BLaER1 treated with 17β-estradiol and CSF1 and Interleukin-3, amounts not matched to agents 10 nM and 100 nM (cell line): ENCODE results near the gene RCHY1.
"Not testable (repeated sequence)": the region's sequence is repeated elsewhere in the genome, so short reads cannot be mapped to it uniquely, and the experiment has no call there.

ENCODE experiments used
- H3K27ac ChIP-seq, 11 experiments: shearing (Covaris generic); formaldehyde crosslinking; 2 replicates each; pipeline ENCODE4 v1.8.1; 2022
- H3K27me3 ChIP-seq, 11 experiments: shearing (Covaris generic); formaldehyde crosslinking; 2 replicates each; pipeline ENCODE4 v1.8.1; 2022
- H3K36me3 ChIP-seq, 11 experiments: shearing (Covaris generic); formaldehyde crosslinking; 2 replicates each; pipeline ENCODE4 v1.8.1; 2022
- H3K4me1 ChIP-seq, 10 experiments: shearing (Covaris generic); formaldehyde crosslinking; 2 replicates each; pipeline ENCODE4 v1.8.1; 2022
- H3K4me2 ChIP-seq, 11 experiments: shearing (Covaris generic); formaldehyde crosslinking; 2 replicates each; pipeline ENCODE4 v1.8.1; 2022
- H3K4me3 ChIP-seq, 10 experiments: shearing (Covaris generic); formaldehyde crosslinking; 2 replicates each; pipeline ENCODE4 v1.8.1; 2022
- H3K9ac ChIP-seq, 11 experiments: shearing (Covaris generic); formaldehyde crosslinking; 2 replicates each; pipeline ENCODE4 v1.8.1; 2022
- H3K9me3 ChIP-seq, 11 experiments: shearing (Covaris generic); formaldehyde crosslinking; replicated peaks in 1 of 11; 2 replicates each; pipeline ENCODE4 v1.8.1; 2022
- H4K20me1 ChIP-seq, 11 experiments: shearing (Covaris generic); formaldehyde crosslinking; 2 replicates each; pipeline ENCODE4 v1.8.1; 2022
- Cebpa-rat ChIP-seq, 11 experiments: shearing (Covaris generic); IDR thresholded peaks; 2 replicates each; pipeline ENCODE4 v1.8.1; 2022

The RCHY1 gene

GRCh38 chr4:75525910-75526309, 11.7 kb upstream of the RCHY1 start:
- TF ChIP-seq Cebpa-rat (IDR thresholded peaks at IDR 0.05): no peak
- no peaks in the 10 kb centered on the region for H3K27me3 ChIP-seq
- H3K4me1 ChIP-seq: peaks cover 0 to 12% (median 0%) of the 10 kb centered on the region in 10 experiments; a peak in 2 of 20 replicates
- H3K4me2 ChIP-seq: no peak overlapping the region
- no peak overlapping the region for H3K27ac ChIP-seq
- H3K36me3 ChIP-seq: peaks cover 76 to 97% (median 93%) of the 10 kb centered on the region in 11 experiments
- no peaks in the 10 kb centered on the region; a peak in 1 of 22 replicates for H4K20me1 ChIP-seq
- H3K9me3 ChIP-seq: peaks cover 4 to 10% (median 8%) of the 10 kb centered on the region in 11 experiments
- no peak overlapping the region for H3K9ac ChIP-seq
- H3K4me3 ChIP-seq: no peak overlapping the region

DNA sequence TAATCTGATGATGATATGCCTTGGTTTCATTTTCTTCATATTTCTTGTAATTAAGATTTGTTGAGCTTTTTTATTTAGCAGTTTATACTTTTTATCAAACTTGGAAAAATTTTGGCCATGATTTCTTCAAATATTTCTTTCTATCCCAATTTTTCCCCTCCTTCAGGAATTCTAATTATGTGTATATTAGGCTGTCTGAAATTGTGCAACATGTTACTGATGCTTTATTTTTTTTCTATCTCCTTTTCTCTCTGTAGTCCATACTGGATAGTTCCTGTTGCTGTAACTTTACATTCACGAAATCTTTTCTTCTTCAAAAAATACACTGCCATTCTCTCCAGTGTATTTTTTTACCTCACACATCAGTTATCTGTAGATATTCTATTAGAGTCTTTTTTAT, 10.9 kb upstream of the RCHY1 start:
- Histone ChIP-seq H3K36me3 (peaks cover 70 to 97% (median 92%) of the 10 kb centered on the region in 11 experiments), H3K4me2 (no peak overlapping the region), H3K27me3 (no peaks in the 10 kb centered on the region), H3K9me3 (peaks cover 0 to 2% (median 0%) of the 10 kb centered on the region in 11 experiments; a peak in 7 of 22 replicates), H3K4me3 (no peak overlapping the region), H4K20me1 (no peaks in the 10 kb centered on the region; a peak in 1 of 22 replicates), H3K9ac (no peak overlapping the region), H3K27ac (no peak overlapping the region), H3K4me1 (peaks cover 0 to 12% (median 0%) of the 10 kb centered on the region in 10 experiments; a peak in 2 of 20 replicates)
- TF ChIP-seq Cebpa-rat (IDR thresholded peaks at IDR 0.05): no peak

GRCh38 chr4:75519452-75519851, 5.2 kb upstream of the RCHY1 start:
- not testable (repeated sequence) for H3K4me2 ChIP-seq, H3K9ac ChIP-seq, H3K9me3 ChIP-seq, H3K27me3 ChIP-seq, H3K4me3 ChIP-seq, H3K27ac ChIP-seq, H4K20me1 ChIP-seq
- H3K36me3 ChIP-seq: peaks cover 51 to 75% (median 65%) of the 10 kb centered on the region in 11 experiments
- peaks cover 7 to 32% (median 14%) of the 10 kb centered on the region in 10 experiments for H3K4me1 ChIP-seq

DNA sequence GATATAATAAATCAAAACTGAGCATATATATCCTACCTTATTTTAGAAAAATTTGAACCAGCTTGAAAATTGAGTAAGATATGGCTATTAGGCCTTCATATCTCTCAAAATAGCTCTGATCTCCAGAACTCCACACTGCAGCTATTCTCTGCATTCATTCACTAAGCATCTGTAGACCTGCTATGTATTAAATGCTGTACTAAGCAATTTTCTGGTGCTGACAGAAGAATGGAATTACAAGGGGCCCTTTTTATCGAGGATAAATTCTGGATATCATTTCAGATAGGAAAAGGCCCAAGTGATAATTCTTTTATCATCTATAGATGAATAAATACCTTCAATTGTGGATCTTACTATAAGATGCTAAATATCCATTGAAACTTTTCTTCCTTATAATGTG, 1.9 kb upstream of the RCHY1 start:
- no peaks in the 10 kb centered on the region; a peak in 1 of 22 replicates for H3K9me3 ChIP-seq
- H3K4me1 ChIP-seq: peaks cover 28 to 39% (median 35%) of the 10 kb centered on the region in 10 experiments
- no peaks in the 10 kb centered on the region for H3K27me3 ChIP-seq
- peak overlapping the region in 8 of 11 experiments; percentile 78 to 96 (median 90); a peak in 9 of 22 replicates for H3K4me2 ChIP-seq
- H3K36me3 ChIP-seq: peaks cover 23 to 50% (median 35%) of the 10 kb centered on the region in 11 experiments
- H3K27ac ChIP-seq: no peak overlapping the region
- no peak overlapping the region for H3K4me3 ChIP-seq
- no peak for TF ChIP-seq Cebpa-rat (IDR thresholded peaks at IDR 0.05)
- peaks cover 0 to 9% (median 0%) of the 10 kb centered on the region in 11 experiments; a peak in 2 of 22 replicates for H4K20me1 ChIP-seq
- peak overlapping the region in 1 of 11 experiments; percentile 92; a peak in 1 of 22 replicates for H3K9ac ChIP-seq

- Histone ChIP-seq H3K4me2 (peak overlapping the region; percentile 78 to 96 (median 90)), H3K27me3 (no peaks in the 10 kb centered on the region), H3K27ac (peak overlapping the region; percentile 83 to 95 (median 93)), H4K20me1 (peaks cover 0 to 13% (median 0%) of the 10 kb centered on the region in 11 experiments; a peak in 2 of 22 replicates), H3K36me3 (peaks cover 27 to 51% (median 32%) of the 10 kb centered on the region in 11 experiments), H3K4me3 (peak overlapping the region; percentile 71 to 90 (median 81)), H3K9me3 (peaks cover 0 to 5% (median 4%) of the 10 kb centered on the region in 11 experiments; a peak in 19 of 22 replicates), H3K9ac (peak overlapping the region; percentile 81 to 95 (median 90)), H3K4me1 (peaks cover 29 to 47% (median 39%) of the 10 kb centered on the region in 10 experiments)
- no peak for TF ChIP-seq Cebpa-rat (IDR thresholded peaks at IDR 0.05)
Observed at GRCh38 chr4:75514949-75515612, 878 bp upstream of the RCHY1 start.

DNA sequence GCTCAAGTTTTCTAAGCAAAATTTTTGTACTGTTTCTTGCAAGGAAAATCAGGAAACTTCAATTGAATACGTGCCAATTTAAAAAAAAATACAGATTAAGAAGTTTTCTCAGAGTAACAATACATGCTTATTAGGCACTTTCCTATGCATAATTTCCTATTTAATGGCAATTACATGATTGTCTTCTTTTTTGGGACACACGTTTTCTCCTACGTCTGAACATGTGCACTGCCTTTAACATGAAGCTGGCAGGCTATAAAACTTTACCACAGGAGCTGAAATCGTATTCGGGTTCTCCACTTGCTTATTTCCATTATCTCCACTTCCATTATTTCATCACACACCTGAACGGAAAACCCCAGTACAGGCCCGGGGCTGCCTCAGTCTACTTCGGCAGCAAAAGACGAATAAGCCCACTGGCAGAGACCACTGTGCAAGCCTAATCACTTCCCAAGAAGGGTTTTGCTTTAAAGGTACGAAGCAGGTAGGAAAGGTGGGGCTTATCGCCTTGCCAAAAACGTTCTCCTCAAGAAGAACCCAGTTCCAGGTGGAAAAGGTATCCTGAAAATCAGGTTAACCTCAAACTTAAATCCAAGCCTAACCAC, 575 bp downstream of the RCHY1 start:
- H4K20me1 ChIP-seq: peaks cover 0 to 18% (median 0%) of the 10 kb centered on the region in 11 experiments; a peak in 2 of 22 replicates
- peaks cover 12 to 19% (median 15%) of the 10 kb centered on the region in 11 experiments for H3K9me3 ChIP-seq
- H3K27ac ChIP-seq: peak overlapping the region; percentile 83 to 95 (median 93)
- peaks cover 29 to 57% (median 40%) of the 10 kb centered on the region in 10 experiments for H3K4me1 ChIP-seq
- H3K4me3 ChIP-seq: peak overlapping the region; percentile 71 to 90 (median 81)
- H3K4me2 ChIP-seq: peak overlapping the region; percentile 78 to 98 (median 88)
- no peaks in the 10 kb centered on the region for H3K27me3 ChIP-seq
- TF ChIP-seq Cebpa-rat (IDR thresholded peaks at IDR 0.05): no peak
- peaks cover 33 to 58% (median 38%) of the 10 kb centered on the region in 11 experiments for H3K36me3 ChIP-seq
- peak overlapping the region; percentile 81 to 95 (median 90) for H3K9ac ChIP-seq

DNA sequence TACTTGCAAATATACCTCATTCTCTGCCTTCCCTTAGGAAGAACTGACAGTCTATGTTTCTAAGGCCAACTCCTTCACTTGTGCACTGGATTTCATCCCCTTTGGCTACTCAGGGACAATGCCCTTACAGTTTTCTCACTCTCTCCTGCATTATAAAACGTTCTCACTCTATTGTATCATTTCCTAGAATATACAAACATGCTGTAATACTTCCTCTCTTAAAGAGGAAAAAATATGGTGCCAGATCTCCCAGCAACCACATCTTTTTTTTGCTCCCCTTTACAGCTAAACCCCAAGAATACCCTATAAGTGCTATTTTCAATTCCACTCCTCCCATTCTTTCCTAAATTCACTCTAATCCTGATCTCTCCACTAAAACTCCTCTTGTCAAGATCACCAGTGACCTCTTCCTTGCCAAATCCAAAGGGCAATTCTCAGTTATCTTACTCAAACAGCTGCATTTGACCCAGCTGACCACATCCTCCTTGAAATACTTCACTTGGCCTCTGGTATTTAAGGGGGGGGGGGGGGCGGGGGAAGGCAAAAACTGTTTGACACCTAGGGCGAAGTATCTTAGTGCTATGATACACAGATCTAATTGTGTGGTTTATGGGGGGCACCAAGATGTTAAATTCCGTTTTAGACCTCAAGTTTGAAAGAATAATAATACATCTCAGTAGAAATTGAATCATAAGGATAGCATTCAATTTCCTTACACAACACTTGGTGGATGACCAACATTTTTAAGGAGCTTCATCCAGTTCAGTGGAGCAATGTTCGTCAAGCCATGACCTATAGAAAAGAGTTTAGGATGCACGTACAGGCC, 1.6 kb downstream of the RCHY1 start:
- Histone ChIP-seq H3K27me3 (no peaks in the 10 kb centered on the region), H3K9ac (peak overlapping the region; percentile 81 to 95 (median 90)), H3K36me3 (peaks cover 31 to 58% (median 37%) of the 10 kb centered on the region in 11 experiments), H3K4me2 (peak overlapping the region; percentile 78 to 98 (median 88)), H3K27ac (peak overlapping the region; percentile 83 to 95 (median 93)), H4K20me1 (peaks cover 0 to 25% (median 0%) of the 10 kb centered on the region in 11 experiments; a peak in 5 of 22 replicates), H3K9me3 (peaks cover 12 to 19% (median 15%) of the 10 kb centered on the region in 11 experiments), H3K4me1 (peaks cover 29 to 57% (median 40%) of the 10 kb centered on the region in 10 experiments), H3K4me3 (peak overlapping the region; percentile 71 to 90 (median 81))
- TF ChIP-seq Cebpa-rat (IDR thresholded peaks at IDR 0.05): no peak

GRCh38 chr4:75511841-75512240, 2.4 kb downstream of the RCHY1 start:
- Histone ChIP-seq H3K4me1 (peaks cover 29 to 55% (median 40%) of the 10 kb centered on the region in 10 experiments), H3K4me3 (peak overlapping the region; percentile 1 to 90 (median 80); a peak in 18 of 20 replicates), H3K36me3 (peaks cover 30 to 58% (median 37%) of the 10 kb centered on the region in 11 experiments)

DNA sequence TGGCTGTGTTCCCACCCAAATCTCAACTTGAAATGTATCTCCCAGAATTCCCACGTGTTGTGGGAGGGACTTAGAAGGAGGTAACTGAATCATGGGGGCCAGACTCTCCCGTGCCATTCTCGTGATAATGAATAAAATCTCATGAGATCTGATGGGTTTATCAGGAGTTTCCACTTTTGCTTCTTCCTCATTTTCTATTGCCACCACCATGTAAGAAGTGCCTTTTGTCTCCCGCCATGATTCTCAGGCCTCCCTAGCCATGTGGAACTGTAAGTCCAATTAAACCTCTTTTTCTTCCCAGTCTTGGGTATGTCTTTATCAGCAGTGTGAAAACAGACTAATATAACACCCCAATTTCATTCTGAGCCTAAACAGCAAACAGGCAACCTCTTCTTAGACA, 4.6 kb downstream of the RCHY1 start:
- Histone ChIP-seq H3K27ac (peak overlapping the region in 2 of 11 experiments; percentile 17 to 91; a peak in 1 of 22 replicates), H3K4me1 (peaks cover 21 to 42% (median 27%) of the 10 kb centered on the region in 10 experiments), H3K4me3 (0 out of 20 replicates have a peak overlapping the region, but pooled peaks of 2 of the 10 experiments have one; percentile 0 to 10), H3K4me2 (peak overlapping the region in 3 of 11 experiments; percentile 81 to 98 (median 87); a peak in 4 of 22 replicates), H3K36me3 (peaks cover 46 to 72% (median 54%) of the 10 kb centered on the region in 11 experiments), H3K9me3 (peaks cover 12 to 19% (median 15%) of the 10 kb centered on the region in 11 experiments), H4K20me1 (peaks cover 0 to 54% (median 0%) of the 10 kb centered on the region in 11 experiments; a peak in 5 of 22 replicates)
- not testable (repeated sequence) for H3K9ac ChIP-seq, H3K27me3 ChIP-seq

More at GRCh38 chr4:75511841-75512240, 2.4 kb downstream of the RCHY1 start:
- Histone ChIP-seq H3K27ac (peak overlapping the region; percentile 57 to 95 (median 91)), H3K4me2 (peak overlapping the region; percentile 78 to 98 (median 88)), H3K27me3 (no peaks in the 10 kb centered on the region), H3K9ac (peak overlapping the region in 10 of 11 experiments; percentile 46 to 95 (median 70); a peak in 19 of 22 replicates), H3K9me3 (peaks cover 12 to 19% (median 15%) of the 10 kb centered on the region in 11 experiments), H4K20me1 (peaks cover 0 to 32% (median 0%) of the 10 kb centered on the region in 11 experiments; a peak in 5 of 22 replicates)
- no peak for TF ChIP-seq Cebpa-rat (IDR thresholded peaks at IDR 0.05)
